Measurements from ENCODE around the gene TMEM222.

The TMEM222 gene

GRCh38 chr1:27365372-27366112 is 43.6 kb downstream of the TMEM222 start:
- peaks cover 20% of the 10 kb centered on the region for H3K27me3 ChIP-seq (ENCODE audit: control insufficient read depth, low read length)
- no peak for TF ChIP-seq EZH2phosphoT487 (IDR thresholded peaks at IDR 0.05; ENCODE audit: borderline replicate concordance, low read length)
- TF ChIP-seq CTCF (IDR thresholded peaks at IDR 0.05; ENCODE audit: low read depth, low read length, poor library complexity, severe bottlenecking), result no peak
- H3K9me3 ChIP-seq (ENCODE audit: control insufficient read depth, insufficient read depth, low read length), result no peaks in the 10 kb centered on the region
- no peaks in the 10 kb centered on the region for H3K79me2 ChIP-seq (ENCODE audit: control insufficient read depth, low read length)
- peak overlapping the region; percentile 9; the same call in 1 of the 2 replicates for H3K27ac ChIP-seq (ENCODE audit: low read depth, low read length)
- no peaks in the 10 kb centered on the region for H3K9me2 ChIP-seq (replicated peaks; ENCODE audit: control insufficient read depth, low read length)
- no peaks in the 10 kb centered on the region for H4K20me1 ChIP-seq (ENCODE audit: control insufficient read depth, insufficient read depth, low read depth, low read length)
- H3K4me3 ChIP-seq (ENCODE audit: low read length), result peak overlapping the region; percentile 83
- peaks cover 45% of the 10 kb centered on the region for H3K4me1 ChIP-seq (ENCODE audit: control insufficient read depth, low read length)
- peaks cover 3% of the 10 kb centered on the region; the same call in 1 of the 2 replicates for H3F3A ChIP-seq (ENCODE audit: control insufficient read depth, insufficient read depth)
- H3K36me3 ChIP-seq (ENCODE audit: control insufficient read depth, low read length), result no peaks in the 10 kb centered on the region
- H3K4me2 ChIP-seq (ENCODE audit: low read length), result peak overlapping the region; percentile 99

- Histone ChIP-seq H3K27me3 (ENCODE audit: control insufficient read depth, low read length) (peaks cover 15% of the 10 kb centered on the region), H3K4me1 (ENCODE audit: control insufficient read depth, low read length) (peaks cover 40% of the 10 kb centered on the region), H4K20me1 (ENCODE audit: control insufficient read depth, insufficient read depth, low read depth, low read length) (no peaks in the 10 kb centered on the region), H3K27ac (ENCODE audit: low read depth, low read length) (no peak overlapping the region), H3F3A (ENCODE audit: control insufficient read depth, insufficient read depth) (peaks cover 3% of the 10 kb centered on the region; the same call in 1 of the 2 replicates), H3K9me2 (replicated peaks; ENCODE audit: control insufficient read depth, low read length) (no peaks in the 10 kb centered on the region), H3K4me3 (ENCODE audit: low read length) (peak overlapping the region; percentile 83), H3K4me2 (ENCODE audit: low read length) (peak overlapping the region; percentile 99), H3K79me2 (ENCODE audit: control insufficient read depth, low read length) (no peaks in the 10 kb centered on the region), H3K36me3 (ENCODE audit: control insufficient read depth, low read length) (no peaks in the 10 kb centered on the region), H3K9me3 (ENCODE audit: control insufficient read depth, insufficient read depth, low read length) (no peaks in the 10 kb centered on the region)
- TF ChIP-seq EZH2phosphoT487 (IDR thresholded peaks at IDR 0.05; ENCODE audit: borderline replicate concordance, low read length) (no peak), CTCF (IDR thresholded peaks at IDR 0.05; ENCODE audit: low read depth, low read length, poor library complexity, severe bottlenecking) (no peak)
These were observed 44.1 kb downstream of the TMEM222 start for GRCh38 chr1:27366113-27366410.

- Histone ChIP-seq H3K4me2 (ENCODE audit: low read length) (peak within 1 kb of the TSS; percentile 99), H3K27me3 (ENCODE audit: control insufficient read depth, low read length) (peaks cover 13% of the 10 kb centered on the region), H3K9me3 (ENCODE audit: control insufficient read depth, insufficient read depth, low read length) (no peaks in the 10 kb centered on the region), H3K9me2 (replicated peaks; ENCODE audit: control insufficient read depth, low read length) (no peaks in the 10 kb centered on the region), H3F3A (ENCODE audit: control insufficient read depth, insufficient read depth) (peaks cover 3% of the 10 kb centered on the region; the same call in 1 of the 2 replicates), H4K20me1 (ENCODE audit: control insufficient read depth, insufficient read depth, low read depth, low read length) (no peaks in the 10 kb centered on the region), H3K36me3 (ENCODE audit: control insufficient read depth, low read length) (no peaks in the 10 kb centered on the region), H3K27ac (ENCODE audit: low read depth, low read length) (no peak within 1 kb of the TSS), H3K4me3 (ENCODE audit: low read length) (peak within 1 kb of the TSS; percentile 83), H3K79me2 (ENCODE audit: control insufficient read depth, low read length) (no peaks in the 10 kb centered on the region), H3K4me1 (ENCODE audit: control insufficient read depth, low read length) (peaks cover 39% of the 10 kb centered on the region)
- TF ChIP-seq EZH2phosphoT487 (IDR thresholded peaks at IDR 0.05; ENCODE audit: borderline replicate concordance, low read length) (no peak), CTCF (IDR thresholded peaks at IDR 0.05; ENCODE audit: low read depth, low read length, poor library complexity, severe bottlenecking) (peak; percentile 58)
These were observed 44.6 kb downstream of the TMEM222 start, which contains the start of gene MAP3K6 for GRCh38 chr1:27366411-27367159. Gene MAP3K6 (minus strand): TSS chr1:27366961. CDS start chr1:27366597, 364 bp downstream.

All from DOHH2 (cell line).